ENCODE measurements around the gene ZSWIM3. TPM values are rescaled to one million over a fixed set of nuclear protein-coding genes. Genes with fewer than 3 reads are reported as not detected.

Gene ZSWIM3
- total and polyA plus RNA-seq, 9 donors, result 1.8 to 7.5 (median 4.7) TPM

DNA sequence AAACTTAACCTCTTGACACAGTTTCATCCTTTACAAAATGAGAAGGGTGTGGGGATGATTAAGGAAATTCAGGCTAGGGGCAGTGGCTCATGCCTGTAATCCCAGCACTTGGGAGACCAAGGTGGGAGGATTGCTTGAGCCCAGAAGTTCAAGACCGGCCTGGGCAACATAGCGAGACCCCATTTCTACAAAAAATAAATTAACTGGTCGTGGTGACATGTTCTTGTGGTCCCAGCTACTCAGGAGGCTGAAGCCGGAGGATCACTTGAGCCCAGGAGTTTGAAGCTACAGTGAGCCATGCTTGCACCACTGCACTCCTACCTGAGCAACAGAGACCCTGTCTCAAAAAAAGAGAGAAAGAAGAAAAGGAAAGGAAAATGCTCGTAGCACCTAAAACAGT, 9.0 kb downstream of the ZSWIM3 start:
- H3K36me3 ChIP-seq, result no peaks in the 10 kb centered on the region
- DNase-seq, result peak in 1 of 5 donors; percentile 9
- peak overlapping the region in 1 of 2 donors; percentile 69 for H3K27ac ChIP-seq
- H3K4me1 ChIP-seq (ENCODE audit: insufficient read depth), result peaks cover 1% of the 10 kb centered on the region
- WGBS, 3 donors, result 91 to 94% (median 92%) methylated on average over 5 of the region's 5 CpGs
- intact Hi-C loops (cut with DNase I), result no loop called here
- TF ChIP-seq, protein P1, sequence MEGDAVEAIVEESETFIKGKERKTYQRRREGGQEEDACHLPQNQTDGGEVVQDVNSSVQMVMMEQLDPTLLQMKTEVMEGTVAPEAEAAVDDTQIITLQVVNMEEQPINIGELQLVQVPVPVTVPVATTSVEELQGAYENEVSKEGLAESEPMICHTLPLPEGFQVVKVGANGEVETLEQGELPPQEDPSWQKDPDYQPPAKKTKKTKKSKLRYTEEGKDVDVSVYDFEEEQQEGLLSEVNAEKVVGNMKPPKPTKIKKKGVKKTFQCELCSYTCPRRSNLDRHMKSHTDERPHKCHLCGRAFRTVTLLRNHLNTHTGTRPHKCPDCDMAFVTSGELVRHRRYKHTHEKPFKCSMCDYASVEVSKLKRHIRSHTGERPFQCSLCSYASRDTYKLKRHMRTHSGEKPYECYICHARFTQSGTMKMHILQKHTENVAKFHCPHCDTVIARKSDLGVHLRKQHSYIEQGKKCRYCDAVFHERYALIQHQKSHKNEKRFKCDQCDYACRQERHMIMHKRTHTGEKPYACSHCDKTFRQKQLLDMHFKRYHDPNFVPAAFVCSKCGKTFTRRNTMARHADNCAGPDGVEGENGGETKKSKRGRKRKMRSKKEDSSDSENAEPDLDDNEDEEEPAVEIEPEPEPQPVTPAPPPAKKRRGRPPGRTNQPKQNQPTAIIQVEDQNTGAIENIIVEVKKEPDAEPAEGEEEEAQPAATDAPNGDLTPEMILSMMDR (IDR thresholded peaks at IDR 0.05), result no peak
- TF ChIP-seq POLR2A (IDR thresholded peaks at IDR 0.05) (no peak), EP300 (IDR thresholded peaks at IDR 0.05) (no peak)
- no peak overlapping the region for H3K4me3 ChIP-seq
- H3K27me3 ChIP-seq, result no peaks in the 10 kb centered on the region
- H3K9me3 ChIP-seq, result no peaks in the 10 kb centered on the region

DNA sequence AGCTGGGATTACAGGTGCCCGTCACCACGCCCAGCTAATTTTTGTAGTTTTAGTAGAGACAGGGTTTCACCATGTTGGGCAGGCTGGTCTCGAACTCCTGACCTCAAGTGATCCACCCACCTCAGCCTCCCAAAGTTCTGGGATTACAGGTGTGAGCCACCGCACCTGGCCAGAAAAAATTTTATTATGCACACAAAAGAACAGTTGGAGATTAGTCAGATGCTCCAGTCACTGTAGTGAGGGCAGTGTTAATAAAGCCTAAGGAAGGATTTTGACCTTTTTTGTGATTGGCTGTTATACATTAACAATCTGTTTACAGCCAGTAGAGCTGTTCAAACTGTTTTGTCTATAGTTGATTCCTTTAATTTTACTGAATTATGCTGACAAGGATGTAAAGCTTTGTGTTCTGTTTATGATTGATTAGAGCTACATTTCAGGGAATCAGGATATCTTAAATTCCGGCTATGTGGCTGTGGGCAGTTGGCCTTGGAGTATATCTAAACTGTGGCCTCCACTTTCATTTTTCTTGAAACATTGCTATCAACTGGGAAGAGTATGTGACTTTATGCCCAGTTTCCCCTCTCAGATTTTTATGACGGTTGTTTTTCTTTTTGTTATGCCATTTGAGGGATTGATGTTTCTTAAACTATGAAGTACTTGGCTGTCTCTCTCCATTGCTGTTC, 9.9 kb downstream of the ZSWIM3 start:
- Histone ChIP-seq H3K36me3 (no peaks in the 10 kb centered on the region), H3K9me3 (no peaks in the 10 kb centered on the region), H3K4me3 (no peak overlapping the region), H3K27ac (peak overlapping the region in 1 of 2 donors; percentile 69), H3K4me1 (ENCODE audit: insufficient read depth) (peaks cover 1% of the 10 kb centered on the region), H3K27me3 (no peaks in the 10 kb centered on the region)
- TF ChIP-seq, protein P1 (IDR thresholded peaks at IDR 0.05), result no peak
- no peak for TF ChIP-seq POLR2A (IDR thresholded peaks at IDR 0.05)
- peak in 1 of 5 donors; percentile 17 for DNase-seq
- 55 to 72% (median 66%) methylated on average over 6 of the region's 6 CpGs for WGBS, 3 donors
- intact Hi-C loops (cut with DNase I), result no loop called here

DNA sequence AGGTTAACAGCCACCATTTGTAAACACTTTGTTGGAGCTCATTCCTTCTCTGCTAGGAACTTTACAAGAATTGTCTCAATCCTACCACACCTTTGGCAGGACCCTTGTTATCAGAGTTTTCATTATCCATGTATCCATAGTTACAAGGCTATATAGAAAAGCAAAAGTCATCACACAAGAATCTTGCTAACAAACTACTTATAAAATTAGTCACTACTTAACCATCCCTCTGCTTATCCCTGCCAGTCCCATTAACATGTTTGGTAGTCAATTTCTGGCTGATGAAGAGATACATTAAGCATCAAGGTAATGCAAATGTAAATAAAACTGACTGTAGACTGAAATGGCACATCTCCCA, 10.4 kb downstream of the ZSWIM3 start:
- Histone ChIP-seq H3K4me3 (no peak overlapping the region), H3K27ac (peak overlapping the region in 1 of 2 donors; percentile 69), H3K27me3 (no peaks in the 10 kb centered on the region), H3K4me1 (ENCODE audit: insufficient read depth) (peaks cover 1% of the 10 kb centered on the region), H3K36me3 (no peaks in the 10 kb centered on the region), H3K9me3 (no peaks in the 10 kb centered on the region)
- TF ChIP-seq, protein P1 (IDR thresholded peaks at IDR 0.05), result no peak
- TF ChIP-seq EP300 (IDR thresholded peaks at IDR 0.05), result no peak
- no peak for TF ChIP-seq POLR2A (IDR thresholded peaks at IDR 0.05)
- intact Hi-C loops (cut with DNase I), result no loop called here
- DNase-seq, result no peak

DNA sequence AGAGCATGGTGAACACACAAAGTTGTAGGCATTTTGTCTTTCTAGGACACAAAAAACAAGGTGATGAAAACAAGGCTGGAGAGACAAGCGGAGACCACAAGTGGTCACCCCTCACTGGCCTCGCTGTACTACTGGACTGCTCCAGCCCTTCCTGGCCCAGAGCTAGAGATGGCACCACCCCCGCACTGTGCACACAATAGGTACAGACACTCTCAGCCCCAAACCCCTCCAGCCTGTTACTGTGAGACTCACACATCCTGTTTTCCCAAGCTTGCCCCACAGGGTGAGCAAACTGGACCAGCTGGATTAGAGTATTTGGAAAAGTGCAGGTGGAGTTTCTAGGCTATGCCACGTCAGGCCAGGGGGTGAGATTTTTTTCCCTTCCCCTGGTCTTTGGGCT, 15.2 kb downstream of the ZSWIM3 start:
- no peaks in the 10 kb centered on the region for H3K9me3 ChIP-seq
- H3K4me1 ChIP-seq (ENCODE audit: insufficient read depth), result peaks cover 1% of the 10 kb centered on the region
- H3K4me3 ChIP-seq, result no peak overlapping the region
- DNase-seq, result no peak
- intact Hi-C loops (cut with DNase I), result no loop called here
- WGBS, 3 donors, result 88 to 93% (median 92%) methylated on average over 4 of the region's 4 CpGs
- H3K36me3 ChIP-seq, result no peaks in the 10 kb centered on the region
- H3K27ac ChIP-seq, result no peak overlapping the region
- TF ChIP-seq, protein P1 (IDR thresholded peaks at IDR 0.05), result no peak
- TF ChIP-seq EP300 (IDR thresholded peaks at IDR 0.05) (no peak), POLR2A (IDR thresholded peaks at IDR 0.05) (no peak)
- H3K27me3 ChIP-seq, result no peaks in the 10 kb centered on the region
